HG02938 (cell line): Measurements from ENCODE around the gene WNT5A.

ENCODE experiments used
- ATAC-seq: cut with Tn5 transposase; IDR thresholded peaks from one replicate; pipeline ENCODE4 v1.9.1; 2021; ENCODE audit warnings: mild to moderate bottlenecking, moderate library complexity; ENCODE audit not compliant: unreplicated experiment

Gene WNT5A

DNA sequence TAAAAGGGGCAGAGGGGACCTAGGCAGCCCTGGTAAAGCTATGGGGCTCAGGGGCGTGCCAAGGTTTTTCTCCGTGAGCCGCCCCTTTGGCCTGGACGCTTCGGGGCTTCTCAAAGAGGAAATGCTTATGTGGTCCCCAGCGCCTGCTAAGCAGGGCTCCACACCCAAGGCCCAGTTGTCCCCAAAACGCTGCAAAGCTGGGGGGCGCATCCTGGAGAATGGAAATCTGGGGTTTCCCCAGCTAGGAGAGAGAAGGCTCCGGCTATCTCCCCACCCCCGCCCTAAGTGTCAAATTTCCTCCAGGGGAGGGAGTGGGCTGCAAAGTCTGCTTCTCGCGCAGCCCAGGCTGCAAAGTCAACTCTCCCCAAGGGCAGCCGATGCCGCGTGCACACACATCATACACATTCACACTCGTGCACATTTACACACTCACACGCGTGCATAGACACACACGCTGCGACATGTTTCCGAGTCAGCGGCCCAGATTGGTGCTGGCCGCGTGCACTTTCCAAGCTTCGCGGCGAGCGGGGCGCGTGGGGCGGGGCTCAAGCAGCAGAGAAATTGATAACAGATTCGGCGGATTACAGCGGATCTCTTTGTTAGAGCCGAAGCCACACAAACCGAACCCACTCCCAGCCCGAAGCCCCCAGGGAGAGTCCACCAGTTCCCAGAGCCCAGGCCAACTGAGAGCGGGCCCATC is 4.5 kb downstream of the WNT5A start:
- no peak for ATAC-seq

DNA sequence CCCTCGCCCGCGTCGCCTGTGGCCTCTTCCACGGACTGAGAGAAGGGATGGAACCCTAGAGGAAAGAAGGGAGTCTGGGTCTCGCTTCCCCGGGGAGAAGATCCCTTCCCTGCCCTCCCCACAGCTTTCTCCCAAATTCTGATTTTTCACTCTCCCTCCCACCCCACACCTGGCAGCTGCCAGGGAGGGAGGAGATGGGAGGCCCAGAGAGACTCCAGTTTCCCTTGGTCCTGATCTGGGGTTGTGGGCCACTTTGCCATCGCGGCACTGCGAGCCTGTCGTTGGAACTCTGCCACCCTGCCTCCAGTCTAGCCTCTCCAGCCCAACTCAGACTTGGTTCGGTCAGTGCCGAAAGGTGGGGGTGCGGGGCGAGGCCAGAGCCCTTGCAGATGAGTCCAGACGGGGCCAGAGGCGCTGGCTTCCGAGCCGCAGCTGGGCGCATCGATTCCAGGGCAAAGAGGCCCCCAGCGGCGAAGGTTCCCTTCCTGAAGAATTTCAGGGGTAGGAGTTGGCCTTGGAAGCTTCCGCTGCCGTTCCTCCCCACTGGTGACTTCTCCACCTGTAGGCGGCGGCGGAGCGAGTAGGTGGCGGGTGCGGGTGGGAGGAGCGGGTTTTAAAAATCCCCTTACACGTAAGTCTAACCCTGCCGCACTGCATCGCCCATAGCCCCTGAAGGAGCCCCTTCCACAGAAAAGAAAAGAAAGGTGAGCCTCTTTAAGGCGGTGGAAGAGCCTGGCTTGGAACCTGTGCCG is 5.2 kb downstream of the WNT5A start:
- ATAC-seq, result no peak

DNA sequence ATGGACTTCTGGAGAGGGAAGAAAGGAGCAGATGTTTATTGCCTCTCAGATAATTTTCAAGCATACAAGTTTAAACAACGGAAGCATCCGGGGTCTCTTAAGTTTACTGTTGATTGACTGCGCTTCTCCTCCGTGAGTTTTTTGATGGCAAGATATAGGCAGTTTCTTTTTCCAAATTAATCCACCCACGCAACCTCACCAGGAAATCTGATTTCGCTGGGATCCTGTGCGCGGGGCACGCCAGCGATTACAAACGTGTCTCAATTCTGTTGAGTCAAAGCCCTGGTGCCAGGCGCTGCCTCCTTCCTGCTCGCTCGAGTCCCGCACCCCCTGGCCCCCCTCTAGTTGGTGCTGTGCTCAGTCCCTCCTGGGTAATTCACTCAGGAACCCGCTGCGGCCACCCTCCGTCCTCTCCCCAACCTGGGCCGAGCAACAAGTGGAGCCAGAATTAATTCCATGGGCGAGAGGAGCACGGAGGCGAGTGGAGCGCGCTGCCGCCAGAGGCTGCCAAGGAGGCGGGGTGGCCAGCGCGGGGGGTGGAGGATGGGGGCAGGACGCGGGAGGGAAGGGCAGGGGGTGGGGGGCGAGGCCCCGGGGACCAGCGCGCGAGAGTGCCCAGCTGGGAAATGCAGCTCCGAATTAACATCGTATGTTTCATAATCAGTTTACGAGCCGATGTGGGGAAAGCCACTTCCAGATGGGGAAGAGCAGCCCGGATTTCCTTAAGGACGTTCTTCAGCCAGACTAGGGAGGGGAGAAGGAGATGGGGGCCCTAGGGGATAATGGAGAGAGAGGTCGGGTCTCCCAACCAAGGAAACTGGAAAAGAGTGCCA is 6.0 kb downstream of the WNT5A start:
- ATAC-seq, result no peak

DNA sequence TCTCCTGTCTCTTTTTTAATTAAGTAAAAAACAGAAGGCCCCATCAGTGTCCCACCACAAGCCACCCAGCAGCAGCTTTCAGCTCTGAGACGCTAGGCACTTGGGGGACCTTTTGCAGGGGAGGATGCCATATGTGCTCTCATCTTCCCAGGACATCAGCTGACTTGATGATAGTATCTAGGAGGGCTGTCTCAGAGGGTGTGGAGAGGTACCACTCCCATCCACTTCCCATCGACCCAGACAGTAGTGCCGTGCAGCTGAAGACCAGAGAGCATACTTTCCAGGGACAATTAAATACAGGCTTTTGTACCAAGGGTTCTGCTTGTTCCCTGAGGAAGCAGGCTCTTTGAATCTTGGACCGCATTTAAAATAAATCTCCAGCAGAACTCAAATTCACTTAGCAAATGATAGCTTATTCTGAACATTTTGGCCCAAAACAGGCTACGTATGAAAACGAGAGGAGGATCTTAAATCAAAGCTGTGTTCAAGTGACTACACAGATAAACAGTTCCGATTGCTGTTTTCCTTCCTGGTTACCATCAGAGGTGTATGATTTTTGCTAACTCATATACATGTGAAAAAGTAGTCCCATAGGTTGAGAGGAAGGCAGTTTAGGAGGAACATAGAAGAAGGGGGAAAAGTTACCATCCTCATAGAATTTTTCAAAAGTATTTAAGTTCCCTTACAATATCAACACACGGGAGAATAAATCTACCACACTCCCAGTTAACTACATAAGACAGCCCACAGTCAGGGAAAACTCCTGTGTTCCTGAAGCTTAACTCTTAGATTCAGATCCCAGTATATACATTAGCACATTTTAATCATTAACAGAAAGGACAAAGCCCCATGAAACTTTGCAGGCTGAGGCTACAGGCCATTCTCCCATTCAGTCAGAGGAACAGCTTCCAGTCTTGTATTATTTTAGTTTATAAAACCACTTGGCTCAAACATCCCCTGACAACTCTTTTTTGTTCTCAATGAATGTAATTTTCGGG is 9.5 kb downstream of the WNT5A start:
- no peak for ATAC-seq

DNA sequence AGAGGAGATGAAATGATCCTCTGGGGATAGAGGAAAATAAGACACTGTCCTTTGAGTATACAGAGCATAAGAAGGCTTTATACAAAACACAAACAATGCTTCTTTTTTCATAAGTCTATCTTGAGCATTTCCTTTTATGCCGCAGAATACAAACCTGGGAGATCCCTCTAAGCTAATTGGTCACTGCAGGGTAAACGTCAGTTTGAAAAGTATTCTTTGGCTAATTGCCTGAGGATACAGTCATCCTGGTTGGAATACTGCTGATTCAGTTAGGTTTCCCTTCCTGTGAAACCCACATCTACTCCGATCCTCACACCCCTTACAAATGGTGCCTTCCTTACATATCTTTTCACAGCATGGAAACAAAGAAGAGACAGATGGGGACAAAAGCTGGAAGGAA is 10.6 kb downstream of the WNT5A start:
- no peak for ATAC-seq

DNA sequence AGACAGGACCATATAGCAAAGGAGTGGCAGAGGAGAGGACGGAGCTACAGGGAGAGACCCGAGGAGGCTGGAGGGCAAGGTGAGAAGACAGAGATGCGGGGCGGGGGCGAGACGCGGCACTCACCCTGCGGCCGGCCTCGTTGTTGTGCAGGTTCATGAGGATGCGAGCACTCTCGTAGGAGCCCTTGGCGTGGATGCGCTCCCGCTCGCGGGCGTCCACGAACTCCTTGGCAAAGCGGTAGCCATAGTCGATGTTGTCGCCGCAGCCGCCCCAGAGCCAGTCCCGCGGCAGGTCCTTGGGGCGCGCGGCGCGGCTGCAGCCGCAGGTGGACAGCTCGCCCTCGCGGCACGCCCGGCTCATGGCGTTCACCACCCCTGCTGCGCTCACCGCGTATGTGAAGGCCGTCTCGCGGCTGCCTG is 12.9 kb downstream of the WNT5A start:
- no peak for ATAC-seq

DNA sequence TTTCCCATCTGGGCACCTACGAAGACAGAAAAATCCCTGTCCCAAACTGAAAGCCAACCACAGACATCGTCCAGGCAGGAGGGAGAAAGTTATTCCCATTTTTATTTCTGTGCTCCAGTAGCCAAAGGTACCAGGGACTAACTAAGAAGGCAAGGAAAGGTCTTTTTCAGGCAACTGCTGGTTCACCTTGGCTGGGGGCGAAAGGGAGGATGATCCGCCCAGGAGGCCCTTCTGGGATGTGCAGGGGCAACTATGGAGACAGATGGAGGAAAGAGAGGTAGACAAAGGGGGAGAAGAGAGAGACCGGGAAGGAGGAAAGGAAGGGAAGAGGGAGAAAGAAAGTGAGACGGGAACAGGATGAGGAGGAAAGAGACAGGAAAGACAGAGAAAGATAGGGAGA is 13.3 kb downstream of the WNT5A start:
- ATAC-seq, result no peak

DNA sequence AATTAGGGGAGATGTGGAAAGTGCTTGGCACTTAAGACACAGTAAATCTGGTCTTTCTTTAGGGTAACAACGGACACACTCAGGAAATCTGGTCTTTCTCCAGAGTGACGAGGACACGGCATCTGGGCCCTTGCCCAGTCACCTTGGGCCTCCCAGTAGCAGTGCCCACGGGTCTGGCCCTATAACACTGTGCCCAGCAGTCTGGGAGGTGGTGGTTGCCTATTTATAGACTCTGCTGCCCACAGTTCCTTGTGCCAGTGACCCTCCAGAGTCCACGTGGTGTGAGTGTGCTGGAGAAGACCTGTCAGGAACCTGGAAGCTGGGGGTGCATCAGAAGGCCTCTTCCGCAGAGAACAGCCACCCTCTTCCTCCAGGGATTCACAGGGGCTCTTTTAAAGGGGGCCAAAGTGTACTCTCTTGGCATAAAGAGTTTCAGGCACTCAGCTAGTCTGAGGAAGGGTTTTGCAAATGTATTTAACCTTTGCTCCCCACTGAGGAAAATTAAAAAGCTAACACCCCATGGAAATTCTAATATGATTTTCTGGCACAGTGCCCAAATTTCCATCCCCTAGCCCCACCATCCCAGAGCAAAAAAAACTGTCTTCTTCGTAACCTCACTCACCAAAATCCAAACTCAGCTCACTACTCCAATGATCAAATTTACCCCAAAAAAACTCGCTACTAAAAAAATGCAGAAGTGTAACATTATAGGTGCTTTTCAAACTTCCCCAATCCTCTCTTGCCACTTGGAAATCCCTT is 15.4 kb downstream of the WNT5A start:
- ATAC-seq, result no peak

DNA sequence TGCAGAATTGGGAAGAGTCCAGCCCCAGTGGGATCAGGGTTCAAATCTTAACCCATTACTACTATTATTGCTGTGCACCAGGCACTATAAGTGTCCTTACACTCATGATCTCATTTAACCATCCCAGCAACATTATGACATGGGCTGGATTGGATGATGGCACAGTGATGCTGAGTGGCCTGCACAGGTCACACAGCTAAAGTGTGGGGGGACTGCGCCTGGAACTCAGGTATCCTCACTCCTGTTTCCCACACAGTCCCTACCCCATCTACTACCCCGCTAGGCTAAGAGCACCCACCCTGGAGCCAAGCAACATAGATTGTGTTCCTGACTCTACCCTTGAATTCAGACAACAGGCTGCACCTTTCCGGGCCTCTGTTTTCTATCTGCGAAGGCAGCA is 16.0 kb downstream of the WNT5A start:
- ATAC-seq, result no peak

DNA sequence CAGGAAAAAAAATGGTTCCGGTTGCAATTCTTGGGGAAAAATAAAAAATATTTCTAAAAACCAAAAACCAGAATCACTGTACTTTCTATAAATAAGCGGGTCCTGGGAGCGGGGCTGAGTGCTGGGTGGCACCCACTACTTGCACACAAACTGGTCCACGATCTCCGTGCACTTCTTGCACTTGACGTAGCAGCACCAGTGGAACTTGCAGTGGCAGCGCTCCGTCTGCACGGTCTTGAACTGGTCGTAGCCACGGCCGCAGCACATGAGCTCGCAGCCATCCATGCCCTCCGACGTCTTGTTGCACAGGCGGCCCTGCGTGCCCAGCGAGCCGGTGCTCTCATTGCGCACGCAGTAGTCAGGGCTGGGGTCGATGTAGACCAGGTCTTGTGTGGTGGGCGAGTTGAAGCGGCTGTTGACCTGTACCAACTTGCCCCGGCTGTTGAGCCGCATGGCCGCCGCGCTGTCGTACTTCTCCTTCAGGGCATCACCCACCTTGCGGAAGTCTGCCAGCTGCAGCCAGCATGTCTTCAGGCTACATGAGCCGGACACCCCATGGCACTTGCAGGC is 17.1 kb downstream of the WNT5A start:
- ATAC-seq, result no peak

DNA sequence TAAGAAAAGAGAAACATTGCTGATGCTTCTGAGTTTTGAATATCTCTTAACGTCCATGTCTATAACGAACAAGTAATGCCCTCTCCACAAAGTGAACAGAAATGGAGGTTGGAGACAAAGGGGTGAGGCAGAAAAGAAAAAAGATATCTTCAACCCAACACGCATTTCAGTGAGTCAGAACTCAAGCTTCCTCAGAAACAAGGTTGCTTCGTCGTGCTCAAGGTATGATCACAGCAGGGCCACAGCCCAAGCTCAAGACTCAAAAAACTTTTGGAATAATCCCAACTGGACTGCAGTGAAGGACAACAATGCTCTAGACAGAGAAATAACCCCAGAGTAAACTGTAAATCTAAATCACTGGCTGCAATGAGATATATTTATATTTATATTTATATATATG is 18.9 kb downstream of the WNT5A start:
- no peak for ATAC-seq

DNA sequence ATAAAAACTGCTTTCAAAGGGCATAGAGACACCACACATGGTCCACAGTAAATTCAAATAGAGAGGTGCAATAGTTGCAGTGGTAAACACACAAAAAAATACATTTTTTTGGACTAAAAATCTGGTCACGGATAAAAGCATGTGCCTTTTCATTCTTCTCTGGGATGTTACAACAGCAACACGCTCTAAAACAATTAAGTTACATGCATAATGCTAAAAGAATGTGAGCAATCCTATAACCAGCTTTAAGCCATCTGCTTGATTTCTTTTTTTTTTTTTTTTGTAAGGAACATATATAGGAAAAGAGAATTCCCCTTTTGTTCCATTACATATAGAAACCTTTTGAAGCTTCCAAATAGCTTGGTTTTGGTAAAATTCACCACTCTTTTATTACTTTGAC is 20.0 kb downstream of the WNT5A start:
- no peak for ATAC-seq

DNA sequence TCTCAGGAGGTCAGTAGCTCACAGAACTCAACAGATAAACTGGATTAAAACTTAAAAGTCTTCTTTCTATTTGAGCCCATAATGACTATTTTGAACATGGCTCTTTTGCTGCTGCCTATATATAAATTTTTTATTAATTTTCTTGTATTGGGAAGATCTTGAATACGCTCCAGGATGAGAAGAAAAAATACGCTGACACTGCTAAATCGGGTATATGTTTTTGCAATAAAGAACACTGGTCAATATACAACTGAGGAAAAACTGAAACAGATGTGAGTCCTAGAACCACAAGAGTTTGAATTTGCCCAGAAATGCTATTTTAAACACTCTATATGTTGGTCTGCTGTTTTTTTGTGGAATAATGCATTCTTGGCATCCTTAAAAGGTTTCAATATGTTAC is 20.6 kb downstream of the WNT5A start:
- no peak for ATAC-seq

DNA sequence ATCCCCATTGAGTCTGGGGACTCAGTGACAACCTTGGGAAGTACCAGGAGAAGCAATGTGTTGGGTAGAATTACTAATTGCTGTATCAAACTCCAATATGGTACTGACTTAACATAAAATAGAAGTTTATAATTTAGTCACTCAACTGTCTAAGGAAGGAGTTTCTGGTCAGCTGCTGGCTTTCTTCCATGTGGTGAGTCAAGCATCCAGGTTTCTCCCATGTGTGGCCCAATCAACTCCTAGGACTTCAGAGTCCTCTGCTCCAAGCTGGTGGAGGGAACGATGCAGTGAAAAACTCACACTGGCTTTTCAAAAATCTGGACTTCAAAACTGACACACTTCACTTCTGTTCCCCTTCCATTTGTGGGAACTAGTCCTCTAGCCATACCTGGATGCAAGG is 25.2 kb downstream of the WNT5A start:
- no peak for ATAC-seq

DNA sequence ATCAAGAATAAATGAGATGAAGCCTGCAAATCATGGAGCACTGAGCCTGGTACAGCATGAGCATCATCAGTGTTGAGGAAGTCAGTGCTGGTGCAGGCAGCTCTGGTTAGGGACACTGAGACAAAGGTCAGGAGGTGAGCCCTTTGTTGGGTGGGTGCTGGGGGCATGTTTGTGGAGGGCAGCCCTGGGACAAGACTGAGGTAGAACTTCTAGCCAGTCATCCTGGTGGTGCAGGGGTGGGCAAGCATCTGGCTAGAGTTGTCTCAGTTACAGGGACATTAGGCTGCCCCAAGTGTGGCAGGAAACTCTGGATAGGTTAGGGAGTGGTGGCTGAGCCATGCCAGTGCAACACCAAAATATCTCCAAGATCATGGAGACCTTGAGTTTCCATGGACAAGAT is 27.3 kb downstream of the WNT5A start:
- no peak for ATAC-seq

DNA sequence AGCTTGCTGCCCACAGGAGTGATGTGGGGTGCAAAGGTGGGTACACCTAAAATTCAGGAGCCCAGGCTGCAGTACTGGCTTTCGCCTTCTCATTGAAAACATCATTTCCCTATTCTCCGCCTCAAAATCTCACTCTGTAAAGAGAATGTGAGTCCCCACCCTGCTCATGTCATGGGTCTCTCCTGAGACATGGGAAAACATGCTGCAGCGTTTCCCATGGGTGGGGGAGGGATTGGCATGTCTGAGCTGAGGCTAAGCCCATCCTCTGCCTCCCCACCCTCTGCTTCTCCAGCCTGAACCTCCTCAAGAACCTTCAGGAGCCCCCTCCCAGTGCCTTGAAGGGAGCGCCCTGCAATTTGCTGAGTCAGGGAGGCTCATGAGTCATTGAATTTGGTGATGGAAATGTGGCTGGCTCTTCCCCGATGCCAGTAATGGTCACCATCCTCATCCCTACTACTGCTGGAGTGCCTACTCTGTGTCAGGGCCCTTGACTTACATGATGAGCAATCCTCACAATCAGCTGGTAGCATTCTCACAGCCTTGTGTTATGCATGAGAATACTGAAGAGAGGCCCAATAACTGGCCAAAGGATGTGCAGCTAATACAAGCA is 28.8 kb downstream of the WNT5A start:
- ATAC-seq, result no peak

DNA sequence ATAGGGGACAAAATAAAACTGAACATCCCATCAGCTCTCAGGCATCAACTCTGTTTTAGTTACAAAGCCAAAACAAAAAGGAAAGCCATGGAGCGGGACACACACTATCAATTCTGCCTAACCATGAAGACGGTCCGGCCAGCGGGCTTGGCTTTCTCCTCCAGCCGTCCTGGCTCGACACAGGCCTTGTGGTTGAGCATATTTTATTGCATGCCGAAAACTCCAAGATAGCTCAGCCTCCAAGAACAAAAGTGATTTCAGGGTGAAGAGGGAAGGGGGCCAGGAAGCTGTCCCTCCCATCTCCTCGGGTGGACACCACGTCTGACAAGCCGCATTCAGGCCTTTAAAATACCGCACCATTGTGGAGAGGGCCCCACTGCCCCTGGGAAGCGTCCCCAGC is 31.2 kb downstream of the WNT5A start:
- no peak for ATAC-seq

DNA sequence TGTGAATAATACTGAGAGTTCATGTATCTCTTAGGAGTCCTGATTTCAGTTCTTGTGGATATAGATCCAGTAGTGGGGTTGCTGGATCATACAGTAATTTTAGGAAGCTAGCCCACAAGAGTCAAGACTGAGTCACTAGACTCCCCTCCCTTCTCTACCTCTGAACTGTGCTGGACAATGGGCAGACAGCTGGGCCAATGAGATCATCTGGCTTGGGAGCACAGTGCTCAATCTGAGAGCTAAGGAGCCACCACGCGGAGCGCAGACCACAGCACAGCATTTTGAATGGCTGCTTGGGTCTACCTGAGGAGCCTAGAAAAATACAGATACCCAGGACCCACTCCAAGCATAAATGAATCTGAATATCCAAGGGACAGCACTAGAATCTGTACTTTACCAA is 32.5 kb downstream of the WNT5A start:
- no peak for ATAC-seq

DNA sequence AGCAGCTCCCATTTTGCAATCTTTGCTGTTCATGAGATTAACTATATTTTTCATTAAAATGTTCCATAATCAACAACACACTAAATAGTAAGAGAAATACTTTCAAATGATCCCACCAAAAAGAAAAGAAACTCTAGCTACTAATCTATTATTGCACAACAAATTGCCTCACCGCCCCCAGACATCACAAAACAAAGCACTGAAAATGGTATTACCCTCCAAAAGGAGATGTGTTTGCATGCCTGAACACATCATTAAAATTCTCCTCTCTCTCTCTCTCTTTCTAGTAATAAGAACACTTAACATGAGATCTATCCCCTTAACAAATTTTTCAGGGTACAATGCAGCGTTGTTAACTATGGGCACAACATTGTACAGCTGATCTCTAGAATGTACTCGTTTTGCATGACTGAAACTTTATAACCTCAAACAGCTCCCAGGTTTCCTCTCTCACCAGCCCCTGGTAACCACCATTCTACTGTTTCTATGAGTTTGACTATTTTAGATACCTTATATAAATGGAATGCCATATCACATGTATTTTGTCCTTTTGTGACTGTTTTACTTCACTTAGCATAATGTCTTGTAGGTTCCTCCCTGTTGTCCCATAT is 33.1 kb downstream of the WNT5A start:
- ATAC-seq, result no peak
